Dermis blood vessel endothelial cell (primary cell): Measurements from ENCODE around the gene APOO. TPM values are rescaled to one million over a fixed set of nuclear protein-coding genes. Genes with fewer than 3 reads are reported as not detected.

Experiments
- DNase-seq: peaks from one replicate; pipeline ENCODE4 v3.0.0; 2010
- total RNA-seq: library from RNA; depleted of rRNA; stranded (reverse); fragments of >200 nt; gene quantifications from 2 replicates; pipeline ENCODE4 v1.2.3, GENCODE V29; 2014

Gene APOO
- total RNA-seq, 1 donor from 2014 or later: 5.6 TPM

DNA sequence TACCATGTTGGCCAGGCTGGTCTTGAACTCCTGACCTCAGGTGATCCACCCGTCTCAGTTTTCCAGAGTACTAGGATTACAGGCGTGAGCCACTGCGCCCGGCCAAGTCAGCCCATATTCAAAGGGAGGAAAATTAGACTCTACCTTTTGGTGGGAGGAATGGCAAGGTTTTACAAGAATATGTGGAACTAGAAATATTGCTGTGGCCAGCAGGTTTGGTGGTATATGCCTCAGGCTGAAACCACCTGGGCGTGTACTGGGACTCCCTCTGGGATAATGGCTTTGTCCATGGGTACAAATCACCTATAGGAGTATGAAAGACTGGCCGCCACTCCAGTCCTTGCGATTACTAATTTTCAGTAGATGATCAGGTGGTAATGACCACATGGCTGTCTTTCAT is 92.4 kb downstream of the APOO start:
- DNase-seq: no peak

DNA sequence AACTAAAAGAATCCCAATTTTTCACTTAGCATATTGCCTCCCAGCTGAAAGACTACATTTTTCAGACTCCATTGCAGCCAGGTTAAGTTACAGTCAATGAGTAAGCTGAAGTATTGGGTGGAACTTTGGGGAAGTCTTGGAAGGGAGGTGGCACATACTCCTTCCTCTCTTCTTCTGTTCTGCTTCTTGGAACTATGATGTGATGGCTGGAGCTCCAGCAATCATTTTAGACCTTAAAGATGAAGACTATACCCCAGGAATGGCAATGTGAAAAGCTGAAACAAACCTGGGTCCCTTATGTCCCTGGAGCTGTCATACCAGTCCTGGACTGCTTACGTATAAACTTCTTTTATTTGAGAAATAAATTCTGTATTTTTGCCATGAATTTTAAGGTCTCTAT is 93.9 kb downstream of the APOO start:
- no peak for DNase-seq

- no peak for DNase-seq
These were observed 96.1 kb downstream of the APOO start for GRCh38 chrX:23811656-23812055.

DNA sequence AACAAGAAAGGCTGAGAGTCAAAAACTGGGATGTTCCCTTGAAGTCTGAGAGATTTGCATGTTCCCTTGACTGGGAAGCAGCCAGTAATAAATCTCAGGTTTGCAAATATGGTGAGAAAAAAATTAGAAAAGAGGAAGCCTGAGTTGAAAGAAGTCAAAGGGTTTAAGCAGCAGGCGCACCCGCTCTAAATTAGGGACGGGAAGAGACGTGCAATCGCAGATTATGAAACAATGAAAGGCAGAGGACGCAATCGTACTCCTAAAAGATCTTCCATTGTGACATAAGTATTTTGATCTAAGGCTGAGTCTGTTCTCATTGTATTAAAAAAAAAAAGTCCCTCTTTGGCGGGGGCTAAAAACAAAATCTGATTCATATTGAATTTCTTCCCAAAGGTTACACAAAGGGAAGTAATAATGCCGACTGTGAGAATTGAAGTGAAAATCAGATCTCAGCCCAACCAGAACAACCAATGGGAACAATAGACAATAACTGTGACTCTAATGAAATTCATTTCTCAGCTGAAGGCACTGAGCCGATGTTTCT is 96.6 kb downstream of the APOO start:
- peak; percentile 84 for DNase-seq

GRCh38 chrX:23810279-23810678 is 97.5 kb downstream of the APOO start:
- DNase-seq: no peak

DNA sequence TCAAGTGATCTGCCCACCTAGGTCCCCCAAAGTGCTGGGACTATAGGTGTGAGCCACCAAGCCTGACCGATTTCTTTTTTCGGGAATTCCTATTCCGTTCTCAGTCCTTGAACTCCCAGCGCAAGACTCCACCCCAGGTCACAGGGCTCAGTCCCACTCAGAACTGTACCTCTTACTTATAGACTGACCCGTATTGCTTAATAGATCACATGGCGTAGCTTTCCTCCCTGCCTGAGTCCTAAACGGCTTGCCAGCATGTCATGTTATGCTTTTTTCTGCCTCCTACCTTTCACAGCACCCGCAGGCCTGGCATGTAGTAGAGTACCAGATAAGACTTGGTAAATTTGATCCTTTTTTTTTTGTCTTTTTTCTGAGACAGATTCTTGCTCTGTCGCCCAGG is 102.3 kb downstream of the APOO start:
- no peak for DNase-seq

GRCh38 chrX:23804578-23804977 is 103.2 kb downstream of the APOO start:
- no peak for DNase-seq

DNA sequence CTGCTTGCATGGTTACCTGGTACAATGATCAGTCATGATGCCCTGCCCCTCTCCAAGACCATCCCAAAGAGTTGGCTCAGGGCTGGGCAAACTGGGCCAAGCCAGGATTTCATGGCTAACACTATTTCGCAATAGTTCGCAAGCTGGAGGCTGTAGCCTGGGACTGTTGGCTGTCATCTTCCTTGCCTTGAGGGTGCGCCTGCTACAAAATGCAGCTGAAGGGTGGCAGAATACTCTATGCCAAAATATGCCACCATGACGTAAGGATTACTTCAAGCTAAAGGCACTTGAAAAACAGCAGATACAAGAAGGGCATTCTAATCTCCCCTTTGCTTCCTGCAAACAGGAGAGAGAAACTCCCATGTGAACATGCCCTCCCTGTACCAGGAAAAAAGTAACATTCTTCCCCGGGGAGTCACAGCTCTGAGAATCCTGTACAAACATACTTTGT is 103.8 kb downstream of the APOO start:
- peak; percentile 75 for DNase-seq

GRCh38 chrX:23802431-23802830 is 105.3 kb downstream of the APOO start:
- DNase-seq: peak; percentile 59

GRCh38 chrX:23799469-23800065 is 108.2 kb downstream of the APOO start:
- DNase-seq: no peak

DNA sequence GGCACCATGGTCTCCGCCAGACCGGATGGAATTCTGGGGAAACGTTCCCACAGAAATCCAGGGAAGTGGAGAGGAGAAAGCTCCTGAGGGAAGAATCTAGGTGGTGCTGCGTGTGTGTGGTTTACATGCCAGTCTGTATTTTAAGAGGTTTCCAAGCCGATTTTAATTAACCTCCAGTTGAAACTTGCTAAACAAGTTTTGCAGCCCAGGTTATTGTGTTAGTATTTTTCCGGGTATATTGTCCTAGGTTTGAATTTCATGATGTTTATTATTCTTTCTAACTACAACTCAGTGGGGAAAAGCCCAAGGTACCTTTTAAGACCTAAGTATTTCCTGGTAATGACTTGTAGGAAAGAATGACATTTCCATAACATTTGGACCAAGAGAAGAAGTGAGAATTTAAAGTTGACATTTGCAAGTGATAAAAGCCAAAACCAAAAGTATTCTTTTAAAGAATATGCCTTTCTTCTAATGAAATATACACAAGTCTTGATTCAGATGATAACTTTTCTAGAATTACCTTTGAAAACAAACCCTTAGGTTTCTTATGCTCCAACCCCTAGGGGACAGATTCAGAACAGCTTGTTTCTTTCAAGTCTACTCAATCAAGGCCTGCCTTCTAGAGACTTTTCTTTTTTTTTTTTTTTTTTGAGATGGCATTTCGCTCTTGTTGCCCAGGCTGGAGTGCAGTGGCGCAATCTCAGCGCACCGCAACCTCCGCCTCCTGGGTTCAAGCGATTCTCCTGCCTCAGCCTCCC is 110.2 kb downstream of the APOO start:
- DNase-seq: no peak

DNA sequence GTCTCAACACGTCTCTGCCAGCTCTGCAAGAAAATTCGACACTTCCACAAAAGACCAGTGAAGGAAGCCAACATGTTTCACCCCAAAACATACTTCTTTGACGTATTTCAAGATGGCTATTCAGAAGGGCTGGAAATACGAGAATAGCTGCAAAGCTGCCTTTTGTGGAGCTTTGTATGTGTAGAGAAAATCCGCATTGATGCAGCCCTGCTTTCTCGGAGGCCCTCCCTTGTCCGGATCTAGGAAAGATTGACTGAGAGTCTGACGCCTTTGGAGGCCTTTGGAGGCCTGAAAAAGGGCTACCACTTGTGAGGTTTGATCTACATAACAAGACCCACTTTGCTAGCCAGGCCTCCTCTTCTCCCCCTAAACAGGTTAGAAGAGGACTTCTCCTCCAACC is 112.5 kb downstream of the APOO start:
- DNase-seq: no peak

- DNase-seq: peak; percentile 70
These were observed 114.7 kb downstream of the APOO start for GRCh38 chrX:23792861-23793553.

DNA sequence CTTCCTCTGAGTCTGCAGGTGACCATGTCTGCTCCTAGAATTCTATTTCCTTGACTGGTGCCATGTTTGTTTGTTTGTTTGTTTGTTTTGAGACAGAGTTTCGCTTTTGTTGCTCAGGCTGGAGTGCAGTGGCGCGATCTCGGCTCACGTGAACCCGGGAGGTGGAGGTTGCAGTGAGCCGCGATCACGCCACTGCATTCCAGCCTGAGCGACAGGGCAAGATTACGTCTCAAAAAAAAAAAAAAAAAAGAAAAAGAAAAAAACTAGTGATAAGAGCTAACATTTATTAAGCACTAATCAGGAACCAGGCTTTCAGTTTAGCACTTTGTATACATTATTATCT is 117.6 kb downstream of the APOO start:
- DNase-seq: no peak

DNA sequence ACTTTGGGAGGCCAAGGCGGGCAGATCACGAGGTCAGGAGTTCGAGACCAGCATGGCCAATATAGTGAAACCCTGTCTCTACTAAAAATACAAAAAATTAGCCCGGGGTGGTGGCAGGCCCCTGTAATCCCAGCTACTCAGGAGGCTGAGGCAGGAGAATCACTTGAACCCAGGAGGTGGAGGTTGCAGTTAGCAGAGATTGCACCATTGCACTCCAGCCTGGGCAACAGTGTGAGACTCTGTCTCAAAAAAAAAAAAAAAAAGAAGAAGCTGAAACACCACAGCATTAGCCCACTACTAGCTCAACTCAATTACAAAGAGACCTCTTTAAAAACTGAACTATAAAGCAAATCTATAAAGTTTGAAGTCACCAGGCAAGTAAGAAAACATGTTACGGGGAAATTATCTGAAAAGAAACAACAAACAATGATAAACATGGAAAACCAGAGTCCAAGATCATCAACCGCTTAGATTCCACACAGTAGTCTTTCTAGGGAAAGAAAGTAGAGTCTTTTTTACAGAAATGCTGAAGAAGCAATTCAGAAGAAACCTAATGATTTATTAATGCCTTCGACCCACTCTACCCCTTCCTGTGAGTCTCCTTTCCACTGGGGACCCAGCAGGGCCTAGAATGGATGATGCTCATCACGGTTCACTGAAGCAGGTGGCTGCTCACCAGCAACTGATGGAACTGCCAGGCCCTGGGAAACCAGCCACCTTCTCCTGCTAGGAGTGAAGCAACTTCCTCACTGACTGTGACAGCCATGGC is 118.2 kb downstream of the APOO start:
- no peak for DNase-seq

DNA sequence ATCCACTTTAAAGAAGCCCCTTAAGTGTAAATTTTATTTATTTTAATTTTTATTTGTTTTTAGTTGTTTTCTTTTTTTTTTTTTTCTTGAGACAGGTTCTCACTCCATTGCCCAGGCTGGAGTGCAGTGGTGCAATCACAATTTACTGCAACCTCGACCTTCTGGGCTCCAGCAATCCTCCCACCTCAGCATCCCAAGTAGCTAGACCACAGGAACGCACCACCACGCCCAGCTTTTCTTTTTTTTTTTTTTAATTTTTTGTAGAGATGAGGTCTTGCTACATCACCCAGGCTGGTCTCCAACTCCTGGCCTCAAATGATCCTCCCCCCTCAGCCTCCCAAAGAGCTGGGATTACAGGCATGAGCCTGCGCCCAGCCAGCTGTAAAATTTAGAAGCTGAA is 118.8 kb downstream of the APOO start:
- no peak for DNase-seq

- no peak for DNase-seq
These were observed 119.2 kb downstream of the APOO start for GRCh38 chrX:23788521-23788920.

DNA sequence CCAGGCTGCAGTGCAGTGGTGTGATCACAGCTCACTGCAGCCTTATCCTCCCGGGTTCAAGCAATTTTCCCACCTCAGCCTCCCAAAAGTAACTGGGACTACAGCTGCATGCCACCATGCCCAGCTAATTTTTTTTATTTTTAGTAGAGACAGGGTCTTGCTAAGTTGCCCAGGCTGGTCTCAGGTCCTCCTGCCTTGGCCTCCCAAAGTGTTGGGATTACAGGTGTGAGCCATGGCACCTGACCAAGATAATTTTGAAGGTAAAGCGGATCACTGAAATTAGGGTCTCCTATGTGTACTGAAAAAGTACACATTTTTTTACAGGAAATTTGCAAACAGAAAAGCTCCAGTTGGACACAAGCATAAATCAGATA is 120.0 kb downstream of the APOO start:
- DNase-seq: no peak

DNA sequence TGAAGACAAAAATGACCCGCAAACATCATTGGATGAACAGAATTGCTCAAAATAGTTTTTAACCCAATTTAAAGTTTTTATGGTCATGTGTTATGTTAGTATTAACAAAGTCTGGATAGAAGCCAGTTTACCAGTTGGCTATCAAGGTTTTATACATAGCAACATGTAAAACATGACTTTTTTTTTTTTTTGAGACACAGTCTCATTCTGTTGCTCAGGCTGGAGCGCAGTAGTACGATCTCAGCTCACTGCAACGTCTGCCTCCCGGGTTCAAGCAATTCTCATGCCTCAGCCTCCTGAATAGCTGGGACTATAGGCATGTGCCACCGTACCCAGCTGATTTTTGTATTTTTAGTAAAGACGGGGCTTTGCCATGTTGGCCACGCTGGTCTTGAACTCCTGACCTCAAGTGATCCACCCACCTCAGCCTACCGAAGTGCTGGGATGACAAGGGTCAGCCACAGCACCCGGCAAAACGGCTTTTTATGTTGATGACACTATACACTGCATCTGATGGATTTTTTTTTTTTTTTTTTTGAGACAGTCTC is 121.4 kb downstream of the APOO start:
- DNase-seq: peak; percentile 57

DNA sequence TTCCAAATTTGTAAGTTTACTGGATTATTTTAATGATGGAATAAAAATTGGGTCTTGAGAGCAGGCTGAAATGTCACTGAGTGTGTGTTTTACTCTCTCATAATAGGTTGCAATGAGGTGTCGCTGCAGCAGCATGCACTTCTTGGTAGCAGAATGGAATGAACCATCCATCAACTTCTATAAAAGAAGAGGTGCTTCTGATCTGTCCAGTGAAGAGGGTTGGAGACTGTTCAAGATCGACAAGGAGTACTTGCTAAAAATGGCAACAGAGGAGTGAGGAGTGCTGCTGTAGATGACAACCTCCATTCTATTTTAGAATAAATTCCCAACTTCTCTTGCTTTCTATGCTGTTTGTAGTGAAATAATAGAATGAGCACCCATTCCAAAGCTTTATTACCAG is 122.2 kb downstream of the APOO start:
- DNase-seq: no peak

DNA sequence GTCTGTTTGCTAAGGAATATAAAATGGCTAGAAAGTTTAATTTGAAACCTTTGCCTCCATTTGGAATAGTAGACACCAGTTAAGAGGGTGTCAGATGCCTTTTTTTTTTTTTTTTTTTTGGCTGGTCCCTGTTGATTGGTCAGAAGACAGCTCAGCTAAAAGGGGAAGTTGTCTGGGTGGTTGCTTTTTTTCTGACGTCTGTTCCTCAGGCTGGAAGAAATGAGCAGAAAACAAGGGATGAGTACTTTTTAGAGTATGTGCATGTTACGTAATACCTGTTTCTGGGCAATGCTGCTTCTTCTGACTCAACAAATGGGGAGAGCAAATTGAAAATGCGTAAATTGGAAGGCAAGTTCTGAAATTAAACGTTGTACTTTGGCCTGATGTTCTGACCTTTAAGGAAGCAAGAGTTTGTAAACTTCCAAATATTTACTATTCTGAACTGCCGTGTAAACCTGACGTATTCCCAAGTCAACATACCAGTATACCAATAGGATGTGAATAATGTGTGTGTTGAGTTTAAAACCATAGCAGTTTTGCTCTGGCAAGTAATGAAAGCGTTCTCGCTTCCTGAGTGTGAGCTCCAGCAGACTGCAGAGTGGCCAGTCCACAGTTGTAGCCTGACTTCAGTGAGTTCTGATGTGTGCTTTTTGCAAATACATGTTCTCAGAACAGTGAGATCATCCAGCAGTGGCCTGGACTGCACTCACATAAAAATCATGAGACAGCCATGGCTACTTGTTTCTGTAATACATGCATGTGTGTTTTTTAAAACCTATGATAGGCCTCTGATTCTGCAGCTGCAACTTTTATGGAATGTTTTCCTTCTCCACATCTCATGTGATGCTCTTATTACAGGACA is 123.0 kb downstream of the APOO start:
- DNase-seq: peak; percentile 50
